ENCODE measurements around the gene DYNC1I1. TPM values are rescaled to one million over a fixed set of nuclear protein-coding genes. Genes with fewer than 3 reads are reported as not detected.
A peak's percentile ranks its signal among the peaks of the same experiment; 100 is the strongest.

DYNC1I1 gene
- polyA plus RNA-seq, 1 of the 3 experiments (the other 2 are of a cell fraction): 0.05 TPM

GRCh38 chr7:95871075-95871848, 98.9 kb downstream of the DYNC1I1 start:
- Histone ChIP-seq H2AFZ (ENCODE audit: low read depth) (no peak overlapping the region), H3K4me2 (no peak overlapping the region), H3K4me1 (ENCODE audit: control insufficient read depth in 1 of 2, insufficient read depth in 2 of 2, low read depth in 1 of 2, low read length in 1 of 2) (no peaks in the 10 kb centered on the region; a peak in 1 of 4 replicates), H4K20me1 (ENCODE audit: insufficient read depth) (no peaks in the 10 kb centered on the region), H3K9ac (no peak overlapping the region), H3K27ac (ENCODE audit: low read depth in 2 of 2, low read length in 1 of 2) (no peak overlapping the region), H3K4me3 (ENCODE audit: low read depth in 2 of 2, low read length in 1 of 2) (no peak overlapping the region), H3K79me2 (ENCODE audit: insufficient read depth) (no peaks in the 10 kb centered on the region), H3K9me3 (no peaks in the 10 kb centered on the region), H3K36me3 (replicated peaks in 1 of 2; ENCODE audit: control insufficient read depth in 1 of 2, insufficient read depth in 2 of 2, low read length in 1 of 2) (no peaks in the 10 kb centered on the region), H3K27me3 (ENCODE audit: insufficient read depth) (no peaks in the 10 kb centered on the region), H3F3A (replicated peaks; ENCODE audit: insufficient read depth) (no peaks in the 10 kb centered on the region), H3K9me2 (no peaks in the 10 kb centered on the region)
- 7% methylated on average over 6 of the region's 6 CpGs for WGBS (ENCODE audit: low lambda C conversion rate)
- CTCF ChIA-PET: interaction anchor here (0.6 to 6.6 kb wide), 57 partner anchors 9 to 1246 kb away, joined by 3 to 191 read pairs (median 6); partner anchors contain the start of genes DYNC1I1 and SDHAF3
- peak; percentile 91 for TF ChIP-seq CTCF (IDR thresholded peaks at IDR 0.05)
- TF ChIP-seq RFX5 (IDR thresholded peaks at IDR 0.05; ENCODE audit: low read length): no peak
- no peak for TF ChIP-seq EP300 (IDR thresholded peaks at IDR 0.05; ENCODE audit: borderline replicate concordance in 1 of 2, low read depth in 1 of 2, low read length in 1 of 2)
- TF ChIP-seq ZBTB33 (IDR thresholded peaks at IDR 0.05; ENCODE audit: borderline replicate concordance, low read depth): no peak
- peak; percentile 92 for TF ChIP-seq SMC3 (IDR thresholded peaks at IDR 0.05; ENCODE audit: low read depth, low read length)
- peak; percentile 91 for TF ChIP-seq RAD21 (IDR thresholded peaks at IDR 0.05; ENCODE audit: low read length)
- POLR2A ChIA-PET: no interaction called here
- peak; percentile 67 for DNase-seq

GRCh38 chr7:95871896-95872295, 99.5 kb downstream of the DYNC1I1 start:
- ChIA-PET POLR2A (no interaction called here), CTCF (interaction anchor here (0.8 to 6.6 kb wide), 38 partner anchors 8 to 1172 kb away, joined by 3 to 191 read pairs (median 7); partner anchors contain the start of gene DYNC1I1)
- Histone ChIP-seq H2AFZ (ENCODE audit: low read depth) (no peak overlapping the region), H4K20me1 (ENCODE audit: insufficient read depth) (no peaks in the 10 kb centered on the region), H3K79me2 (ENCODE audit: insufficient read depth) (no peaks in the 10 kb centered on the region), H3K9me2 (no peaks in the 10 kb centered on the region), H3K4me2 (no peak overlapping the region), H3K36me3 (replicated peaks in 1 of 2; ENCODE audit: control insufficient read depth in 1 of 2, insufficient read depth in 2 of 2, low read length in 1 of 2) (no peaks in the 10 kb centered on the region), H3K4me1 (ENCODE audit: control insufficient read depth in 1 of 2, insufficient read depth in 2 of 2, low read depth in 1 of 2, low read length in 1 of 2) (no peaks in the 10 kb centered on the region; a peak in 1 of 4 replicates), H3K9me3 (no peaks in the 10 kb centered on the region), H3K9ac (no peak overlapping the region), H3F3A (replicated peaks; ENCODE audit: insufficient read depth) (no peaks in the 10 kb centered on the region), H3K27me3 (ENCODE audit: insufficient read depth) (no peaks in the 10 kb centered on the region), H3K4me3 (ENCODE audit: low read depth in 2 of 2, low read length in 1 of 2) (no peak overlapping the region), H3K27ac (ENCODE audit: low read depth in 2 of 2, low read length in 1 of 2) (no peak overlapping the region)
- TF ChIP-seq TEAD4 (IDR thresholded peaks at IDR 0.05; ENCODE audit: borderline replicate concordance, insufficient read depth) (no peak), FOXM1 (IDR thresholded peaks at IDR 0.05; ENCODE audit: low read depth) (no peak)
- whole genome bisulfite sequencing (ENCODE audit: low lambda C conversion rate): 65% methylated on average over 9 of the region's 9 CpGs
- no peak for DNase-seq
